NB4 (cell line): Measurements from ENCODE around the gene LIN37.

Experiments
- CTCF ChIP-seq: IDR thresholded peaks from one replicate; pipeline ENCODE4 v1.5.1; 2012; ENCODE audit warnings: low read depth, low read length
- POLR2A ChIP-seq: IDR thresholded peaks from 2 replicates; pipeline ENCODE4 v1.6.1; 2011; ENCODE audit warnings: mild to moderate bottlenecking; ENCODE audit not compliant: insufficient read length; ENCODE audit errors: extremely low read depth

- no peak for TF ChIP-seq CTCF
- TF ChIP-seq POLR2A = peak; percentile 11
These were observed 32.2 kb upstream of the LIN37 start for GRCh38 chr19:35715981-35716800.
